Dermis blood vessel endothelial cell (primary cell): Measurements from ENCODE around the gene NPAS3. TPM values are rescaled to one million over a fixed set of nuclear protein-coding genes. Genes with fewer than 3 reads are reported as not detected.

ENCODE experiments used
- DNase-seq: peaks from one replicate; pipeline ENCODE4 v3.0.0; 2010
- total RNA-seq: library from RNA; depleted of rRNA; stranded (reverse); fragments of >200 nt; gene quantifications from 2 replicates; pipeline ENCODE4 v1.2.3, GENCODE V29; 2014

NPAS3 gene
- total RNA-seq, 1 donor from 2014 or later = not detected

- no peak for DNase-seq
These were observed 794.6 kb downstream of the NPAS3 start for GRCh38 chr14:33733310-33733709.

GRCh38 chr14:33733721-33734120, 795.0 kb downstream of the NPAS3 start:
- no peak for DNase-seq

- DNase-seq = peak; percentile 39
These were observed 795.7 kb downstream of the NPAS3 start for GRCh38 chr14:33734387-33734786.

GRCh38 chr14:33736299-33736825, 797.7 kb downstream of the NPAS3 start:
- no peak for DNase-seq

GRCh38 chr14:33736979-33737378, 798.3 kb downstream of the NPAS3 start:
- DNase-seq = no peak

GRCh38 chr14:33737446-33737845, 798.8 kb downstream of the NPAS3 start:
- DNase-seq = peak; percentile 1

GRCh38 chr14:33738029-33738428, 799.4 kb downstream of the NPAS3 start:
- DNase-seq = no peak

GRCh38 chr14:33738491-33738890, 799.8 kb downstream of the NPAS3 start:
- DNase-seq = no peak

- DNase-seq = no peak
These were observed 801.9 kb downstream of the NPAS3 start for GRCh38 chr14:33740531-33740930.

GRCh38 chr14:33742166-33742565, 803.5 kb downstream of the NPAS3 start:
- DNase-seq = no peak

GRCh38 chr14:33745163-33745562, 806.5 kb downstream of the NPAS3 start:
- no peak for DNase-seq

- DNase-seq = no peak
These were observed 809.1 kb downstream of the NPAS3 start for GRCh38 chr14:33747749-33748148.

GRCh38 chr14:33754261-33754660, 815.6 kb downstream of the NPAS3 start:
- DNase-seq = no peak

- no peak for DNase-seq
These were observed 816.7 kb downstream of the NPAS3 start for GRCh38 chr14:33755358-33755757.

GRCh38 chr14:33756833-33757232, 818.2 kb downstream of the NPAS3 start:
- no peak for DNase-seq

GRCh38 chr14:33758547-33758946, 819.9 kb downstream of the NPAS3 start:
- no peak for DNase-seq

GRCh38 chr14:33762161-33762851, 823.6 kb downstream of the NPAS3 start:
- peak; percentile 69 for DNase-seq

GRCh38 chr14:33764876-33765650, 826.4 kb downstream of the NPAS3 start:
- DNase-seq = peak; percentile 40

- DNase-seq = peak; percentile 70
These were observed 829.1 kb downstream of the NPAS3 start for GRCh38 chr14:33767586-33768457.

GRCh38 chr14:33768458-33768830, 829.8 kb downstream of the NPAS3 start:
- DNase-seq = peak; percentile 53

GRCh38 chr14:33773205-33774030, 834.7 kb downstream of the NPAS3 start:
- no peak for DNase-seq

GRCh38 chr14:33774161-33774560, 835.5 kb downstream of the NPAS3 start:
- DNase-seq = no peak
